Ovary (tissue), 3 donors: Measurements from ENCODE around the gene LGR6.

Experiments
- EP300 ChIP-seq: sonication (generic); formaldehyde crosslinking; IDR thresholded peaks from one replicate; pipeline ENCODE4 v1.6.1; 2017; ENCODE audit warnings: antibody characterized with exemption
- POLR2A ChIP-seq: fragments of 450-650 bp; IDR thresholded peaks from one replicate; pipeline ENCODE4 v1.6.1; 2017; ENCODE audit warnings: antibody characterized with exemption, mild to moderate bottlenecking, moderate library complexity
- TF ChIP-seq, protein P1 (sequence below), 3 donors: fragments of 450-650 bp in 2 of 3; fragments of 200-600 bp in 1 of 3; IDR thresholded peaks; one replicate each; pipeline versions ENCODE4 v1.5.1 to v1.8.0; 2016 to 2022; ENCODE audit warnings: antibody characterized with exemption in 3 of 3, mild to moderate bottlenecking in 1 of 3
- donor health status: DM: no; HTN: no; CAD: no.

DNA sequence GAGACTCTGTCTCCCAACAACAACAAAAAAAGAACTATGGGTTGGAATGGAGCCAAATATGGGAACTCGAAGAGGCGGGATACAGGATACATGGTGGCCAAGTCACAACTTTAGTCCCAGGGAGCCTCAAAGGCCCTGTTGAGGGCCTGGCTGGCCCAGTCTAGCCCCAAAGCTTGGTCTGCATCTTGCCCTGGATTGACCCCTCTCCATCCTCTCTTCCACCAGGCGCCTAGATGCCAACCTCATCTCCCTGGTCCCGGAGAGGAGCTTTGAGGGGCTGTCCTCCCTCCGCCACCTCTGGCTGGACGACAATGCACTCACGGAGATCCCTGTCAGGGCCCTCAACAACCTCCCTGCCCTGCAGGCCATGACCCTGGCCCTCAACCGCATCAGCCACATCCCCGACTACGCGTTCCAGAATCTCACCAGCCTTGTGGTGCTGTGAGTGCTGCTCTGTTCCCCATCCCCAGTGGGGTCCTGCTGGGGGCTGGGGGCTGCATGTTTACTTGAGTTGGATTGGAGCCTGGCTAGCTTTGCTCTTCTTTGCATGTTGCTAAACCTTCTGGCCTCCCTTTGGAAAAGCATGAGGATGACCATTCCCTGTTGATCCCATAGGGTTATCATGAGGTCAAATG lies 82.6 kb downstream of the LGR6 start:
- TF ChIP-seq, protein P1, sequence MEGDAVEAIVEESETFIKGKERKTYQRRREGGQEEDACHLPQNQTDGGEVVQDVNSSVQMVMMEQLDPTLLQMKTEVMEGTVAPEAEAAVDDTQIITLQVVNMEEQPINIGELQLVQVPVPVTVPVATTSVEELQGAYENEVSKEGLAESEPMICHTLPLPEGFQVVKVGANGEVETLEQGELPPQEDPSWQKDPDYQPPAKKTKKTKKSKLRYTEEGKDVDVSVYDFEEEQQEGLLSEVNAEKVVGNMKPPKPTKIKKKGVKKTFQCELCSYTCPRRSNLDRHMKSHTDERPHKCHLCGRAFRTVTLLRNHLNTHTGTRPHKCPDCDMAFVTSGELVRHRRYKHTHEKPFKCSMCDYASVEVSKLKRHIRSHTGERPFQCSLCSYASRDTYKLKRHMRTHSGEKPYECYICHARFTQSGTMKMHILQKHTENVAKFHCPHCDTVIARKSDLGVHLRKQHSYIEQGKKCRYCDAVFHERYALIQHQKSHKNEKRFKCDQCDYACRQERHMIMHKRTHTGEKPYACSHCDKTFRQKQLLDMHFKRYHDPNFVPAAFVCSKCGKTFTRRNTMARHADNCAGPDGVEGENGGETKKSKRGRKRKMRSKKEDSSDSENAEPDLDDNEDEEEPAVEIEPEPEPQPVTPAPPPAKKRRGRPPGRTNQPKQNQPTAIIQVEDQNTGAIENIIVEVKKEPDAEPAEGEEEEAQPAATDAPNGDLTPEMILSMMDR (IDR thresholded peaks at IDR 0.05) = no peak
- TF ChIP-seq POLR2A = no peak
- no peak for TF ChIP-seq EP300
